Stimulated activated CD4-positive, alpha-beta T cell treated with anti-CD3 and anti-CD28 coated beads, Interleukin-12 subunit alpha, Interleukin-12 subunit beta, amount 100 ng/mL, for 24 hours (primary cell): ENCODE results near the gene SYT13.
A peak's percentile ranks its signal among the peaks of the same experiment; 100 is the strongest.
"Not testable (repeated sequence)": the region's sequence is repeated elsewhere in the genome, so short reads cannot be mapped to it uniquely, and the experiment has no call there.

Experiments
- DNase-seq, 2 experiments: peaks; one replicate each; pipeline ENCODE4 v3.0.0-alpha.2; 2020; ENCODE audit warnings: low read depth in 2 of 2

SYT13 gene

DNA sequence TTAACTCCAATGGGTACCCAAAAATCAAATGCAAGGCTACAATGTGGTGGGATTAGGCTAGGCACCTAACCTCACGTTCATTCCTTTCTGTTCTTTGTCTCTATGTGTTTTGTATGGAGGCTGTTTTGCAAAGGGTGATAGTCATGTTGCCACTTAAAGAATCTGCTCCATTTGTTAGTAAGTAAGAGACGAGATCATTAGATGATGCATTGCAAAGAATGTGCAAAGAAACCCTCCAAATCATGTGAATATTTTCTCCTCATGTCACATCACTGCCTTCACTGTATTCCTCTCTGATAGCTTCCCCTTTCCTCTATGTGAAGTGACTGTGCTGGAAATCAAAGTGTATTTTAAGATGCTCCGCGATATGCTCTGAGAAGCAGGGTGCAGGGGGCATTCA is 11.9 kb downstream of the SYT13 start:
- DNase-seq: no peak

DNA sequence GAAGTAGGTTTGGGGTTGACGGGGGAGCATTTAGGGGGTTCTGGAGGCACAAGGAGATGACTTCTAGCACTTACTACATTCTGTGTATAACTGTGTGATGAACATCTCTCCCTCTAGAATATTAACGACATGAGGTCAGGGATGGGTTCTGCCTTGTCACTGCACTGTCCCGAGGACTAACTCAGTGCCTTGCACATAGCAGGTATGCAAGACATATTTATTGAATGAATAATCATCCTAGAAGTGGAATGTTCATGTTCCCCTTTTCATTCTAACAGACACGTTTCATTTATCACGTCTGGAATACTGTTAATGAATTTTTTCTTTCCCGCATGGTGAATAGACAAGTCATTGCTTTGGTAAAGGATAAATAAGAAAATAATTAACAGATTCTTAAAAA is 12.6 kb downstream of the SYT13 start:
- no peak for DNase-seq

DNA sequence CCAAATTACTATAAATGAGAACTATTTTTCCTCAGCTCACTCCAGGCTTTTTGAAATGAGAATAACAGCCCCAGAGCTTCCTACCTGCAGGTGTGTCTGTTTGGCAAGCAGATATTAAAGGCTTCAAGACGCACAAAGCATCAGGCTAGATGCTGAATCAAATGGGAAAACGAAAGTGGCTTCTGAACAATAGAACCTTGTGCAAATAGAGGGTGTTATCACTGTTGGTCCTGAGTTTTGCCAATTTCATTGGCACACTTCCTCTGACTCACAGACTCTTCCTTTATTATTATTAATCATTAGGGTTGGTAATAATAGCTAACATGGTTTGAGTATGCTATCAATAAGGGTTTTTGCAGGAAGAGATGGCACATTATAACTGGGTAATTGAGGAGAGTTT is 13.4 kb downstream of the SYT13 start:
- no peak for DNase-seq

DNA sequence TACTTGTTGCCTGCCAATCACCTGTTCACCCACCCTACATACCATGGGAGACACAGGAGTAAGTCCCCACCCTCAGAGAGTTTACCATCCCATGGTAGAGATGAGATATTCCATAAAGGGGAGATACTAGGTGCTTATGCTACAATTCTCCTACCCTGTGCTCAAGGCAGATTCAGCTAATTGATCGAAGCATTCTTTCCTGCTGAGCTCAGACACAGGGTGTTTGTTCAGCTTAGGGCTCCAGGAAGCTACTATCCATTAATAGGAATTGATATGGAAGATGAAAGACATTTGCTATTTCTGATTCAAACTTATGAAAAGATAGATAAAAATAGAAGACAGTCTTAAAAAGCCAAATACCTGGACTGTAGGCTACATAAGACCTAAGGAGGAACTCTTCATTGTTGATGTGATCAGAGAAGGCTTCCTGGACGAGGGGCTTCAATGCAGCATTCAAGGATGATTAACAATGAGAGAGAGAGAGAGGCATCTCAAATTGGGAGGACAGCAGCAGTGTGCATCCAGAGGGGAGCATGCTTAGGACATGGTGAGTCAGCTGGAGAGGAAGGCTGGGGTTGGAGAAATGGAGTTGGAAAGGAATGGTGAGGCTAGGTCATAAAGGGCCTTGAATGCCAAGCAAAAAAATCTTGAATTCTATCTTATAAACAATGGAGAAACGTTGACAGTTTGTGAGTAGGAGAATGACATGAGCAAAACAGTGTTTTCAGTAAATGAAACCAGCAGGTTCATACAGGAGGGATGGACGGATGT is 15.0 kb downstream of the SYT13 start:
- DNase-seq: no peak

DNA sequence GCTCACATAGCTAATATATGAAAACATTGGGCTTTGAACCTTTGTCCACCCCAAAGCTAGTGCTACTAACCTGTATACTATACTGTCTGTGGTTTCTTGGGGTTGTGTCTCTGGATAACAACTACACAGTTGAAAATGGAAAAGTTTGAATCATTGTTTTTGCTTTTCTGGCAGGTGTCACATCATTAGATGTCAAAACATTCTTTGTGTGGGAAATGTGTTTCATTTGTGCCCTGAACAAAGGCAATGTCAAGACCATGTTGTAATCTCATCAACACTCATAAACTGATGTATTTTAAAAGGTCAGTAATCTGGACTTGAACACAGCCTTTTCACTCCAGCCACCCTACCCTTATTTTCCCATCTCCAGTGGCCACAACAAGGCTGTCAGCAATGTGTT is 16.5 kb downstream of the SYT13 start:
- DNase-seq: no peak

DNA sequence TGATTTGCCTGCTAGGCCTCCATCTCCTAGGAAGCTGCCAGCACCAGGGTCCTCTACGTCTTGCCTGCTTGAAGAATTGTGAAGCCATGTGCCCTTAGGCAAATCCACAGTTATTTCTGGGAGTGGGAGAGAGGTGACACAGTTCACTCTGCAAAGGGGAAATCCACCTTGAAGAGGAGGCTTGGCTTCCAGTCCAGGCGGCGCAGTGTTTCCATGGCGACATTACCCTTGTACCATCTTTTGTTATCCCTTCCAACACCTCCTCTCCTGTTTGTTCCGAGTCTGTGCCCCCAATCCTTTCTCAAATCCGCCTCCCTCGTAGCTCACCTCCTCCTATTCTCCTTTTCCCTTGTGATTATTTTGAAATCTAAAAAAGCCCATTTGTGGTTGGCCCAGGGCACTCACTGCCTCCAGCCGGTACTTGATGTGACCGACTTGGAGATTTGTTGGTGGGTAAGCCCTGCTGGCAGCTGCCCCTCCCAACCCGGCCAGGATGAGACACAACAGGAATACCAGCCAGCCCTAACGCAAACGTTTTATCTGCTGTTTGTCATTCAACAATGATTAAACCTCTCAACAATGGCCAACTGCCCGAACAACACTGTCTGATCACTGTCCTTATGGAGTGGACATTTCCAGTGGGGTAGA is 18.4 kb downstream of the SYT13 start:
- no peak for DNase-seq

DNA sequence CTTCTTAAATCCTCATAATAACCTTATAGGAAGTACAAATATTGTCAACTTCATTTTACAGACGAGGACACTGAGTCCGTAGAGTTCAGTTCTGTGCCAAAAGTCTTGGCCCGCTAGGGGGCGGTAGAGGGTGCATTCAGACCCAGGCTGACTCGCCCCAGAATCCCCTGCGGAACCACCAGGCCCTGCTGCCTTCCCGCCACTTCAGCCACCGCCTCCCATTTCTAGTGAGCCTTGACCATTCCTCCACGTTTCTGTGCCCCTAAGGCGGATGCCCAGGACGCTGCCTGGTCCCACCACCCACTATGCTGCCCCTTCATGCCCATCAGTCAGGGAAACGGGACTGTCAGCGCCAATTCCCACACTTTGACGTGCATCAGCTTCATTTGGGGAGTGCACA is 19.1 kb downstream of the SYT13 start:
- DNase-seq: peak in 1 of 2 experiments; percentile 21

DNA sequence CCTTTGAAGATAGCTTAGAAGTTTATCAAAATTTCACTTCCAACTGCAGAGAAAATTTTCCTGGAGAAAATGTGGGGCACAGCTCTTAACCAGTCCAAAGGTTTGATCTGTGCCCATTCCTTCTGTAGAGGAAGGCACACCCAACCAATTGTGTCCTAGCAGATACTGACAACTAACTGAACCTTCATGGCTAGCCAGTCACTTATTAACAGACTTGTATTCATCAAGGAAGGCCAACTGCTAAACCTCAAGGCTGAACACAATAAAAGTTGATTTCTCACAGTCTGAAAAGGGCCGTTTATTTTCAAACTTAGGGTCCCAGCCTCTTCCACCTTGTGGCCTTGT is 19.5 kb downstream of the SYT13 start:
- no peak for DNase-seq

DNA sequence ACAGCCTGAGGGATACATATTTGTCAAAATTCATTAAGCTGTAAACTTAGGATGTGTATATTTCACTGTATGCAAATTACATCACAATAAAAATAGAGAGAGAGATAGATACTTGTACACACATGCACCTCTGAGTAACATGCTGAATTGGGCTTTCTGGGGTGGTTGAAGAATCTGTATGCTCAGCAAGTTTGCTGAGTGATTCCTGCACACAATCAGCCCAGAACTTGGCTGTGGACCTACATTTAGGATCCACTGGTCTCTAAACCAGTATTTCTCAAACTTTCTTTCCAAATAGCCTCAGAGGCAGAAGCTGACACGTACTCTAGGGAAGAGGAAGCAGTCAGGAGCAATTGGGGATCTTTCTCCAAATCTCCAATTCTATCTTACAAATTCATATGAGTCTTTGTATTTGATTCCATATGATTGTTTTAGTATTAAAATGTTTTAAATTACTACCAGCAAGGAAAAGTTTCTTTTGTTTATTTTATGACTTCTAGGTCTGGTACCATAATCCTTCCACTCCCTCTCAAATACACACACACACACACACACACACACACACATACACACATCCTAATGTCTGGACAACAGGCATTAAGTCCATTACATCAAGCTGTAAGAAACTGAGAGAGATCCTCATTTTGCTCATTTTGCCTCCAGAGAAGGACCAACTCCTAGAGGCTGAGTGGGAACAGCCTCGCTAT is 20.0 kb downstream of the SYT13 start:
- no peak for DNase-seq

DNA sequence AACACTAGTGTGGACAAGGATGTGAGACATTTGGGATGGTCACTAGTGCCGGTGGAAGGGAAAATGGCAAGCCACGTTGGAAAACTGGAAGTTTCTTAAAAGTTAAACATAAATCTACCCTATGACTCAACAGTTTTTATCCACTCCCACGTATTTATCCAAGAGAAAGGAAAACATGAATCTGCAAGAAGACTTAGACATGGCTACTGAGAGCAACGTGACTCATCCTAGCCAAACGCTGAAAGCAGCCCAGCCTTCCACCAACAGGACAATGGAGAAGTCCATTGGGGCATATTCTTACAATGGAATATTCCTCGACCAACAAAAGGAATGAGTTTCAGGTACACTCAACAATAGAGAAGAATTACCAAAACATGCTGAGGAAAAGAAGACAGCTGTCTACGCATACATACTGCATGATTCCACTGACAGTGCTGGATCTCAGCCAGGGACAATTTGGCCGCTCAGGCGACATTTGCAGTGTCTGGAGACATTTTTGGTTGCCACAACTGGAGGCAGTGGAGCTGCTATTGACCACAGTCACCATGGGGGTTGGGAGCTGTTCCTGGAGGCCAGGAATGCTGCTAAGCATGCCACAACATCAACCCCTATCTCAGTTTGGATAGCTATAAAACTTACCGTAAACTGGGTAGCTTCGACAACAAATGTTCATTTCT is 21.2 kb downstream of the SYT13 start:
- no peak for DNase-seq

DNA sequence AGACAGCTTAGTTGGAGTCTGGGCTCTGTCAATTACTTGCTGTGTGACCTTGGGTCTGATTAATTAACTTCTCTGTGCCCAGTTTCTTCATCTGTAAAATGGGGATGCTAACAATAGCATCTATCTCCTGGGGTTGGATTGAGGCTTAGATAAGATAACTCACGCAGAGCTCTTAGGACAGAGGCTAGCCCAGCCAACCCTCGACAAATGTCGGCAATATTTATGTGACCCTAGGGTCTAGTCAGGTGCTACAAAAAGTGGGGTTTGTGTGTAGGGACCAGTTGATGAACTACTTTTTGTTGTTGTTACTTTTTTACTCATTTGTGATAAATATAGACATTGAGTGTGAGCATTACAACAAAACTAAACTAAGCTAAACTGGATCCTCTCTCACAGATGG is 22.4 kb downstream of the SYT13 start:
- no peak for DNase-seq

- DNase-seq: no peak
Observed at GRCh38 chr11:45262900-45263299, 23.2 kb downstream of the SYT13 start.

- DNase-seq: no peak
Observed at GRCh38 chr11:45260071-45260470, 26.1 kb downstream of the SYT13 start.

DNA sequence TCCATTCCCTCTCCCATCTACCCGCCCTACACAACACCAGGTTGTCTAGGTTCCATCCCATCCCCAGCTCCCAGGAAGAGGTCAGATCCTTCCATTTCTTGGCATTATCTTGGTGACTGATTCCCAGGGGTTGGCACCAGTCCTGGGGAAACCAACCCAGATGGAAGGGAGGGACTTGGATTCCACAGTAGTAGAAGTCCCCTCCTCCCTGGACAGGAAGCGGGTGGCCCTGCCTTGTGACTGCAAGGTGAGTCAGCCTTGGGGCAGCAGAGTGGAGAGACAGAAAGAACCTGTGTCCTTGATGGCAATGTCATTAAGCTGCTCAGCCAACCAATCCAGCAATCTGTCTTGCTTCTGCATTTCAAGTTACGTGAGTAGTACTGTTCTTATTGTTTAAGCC is 26.5 kb downstream of the SYT13 start:
- DNase-seq: no peak

- no peak for DNase-seq
Observed at GRCh38 chr11:45258982-45259530, 27.1 kb downstream of the SYT13 start.

GRCh38 chr11:45254070-45254469 is 32.1 kb downstream of the SYT13 start:
- DNase-seq: no peak

DNA sequence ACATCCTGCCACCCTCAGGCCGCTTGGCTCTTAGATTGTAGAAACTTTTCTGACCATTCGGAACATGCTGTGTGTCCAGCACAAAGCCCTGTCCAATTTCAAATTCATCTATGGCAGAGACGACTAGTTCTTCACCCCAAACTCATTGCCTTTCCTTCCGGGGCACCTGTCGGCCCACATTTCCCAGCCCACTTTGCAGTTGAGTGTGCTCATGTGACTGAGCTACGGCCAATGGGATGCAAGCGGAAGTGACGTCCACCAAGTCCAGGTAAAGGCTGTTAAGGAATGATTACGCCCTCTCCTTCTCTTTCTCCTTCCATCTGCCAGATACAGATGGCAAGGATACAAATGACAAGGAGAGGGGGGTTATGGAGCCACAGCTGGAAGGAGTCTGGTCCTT is 32.5 kb downstream of the SYT13 start:
- no peak for DNase-seq

DNA sequence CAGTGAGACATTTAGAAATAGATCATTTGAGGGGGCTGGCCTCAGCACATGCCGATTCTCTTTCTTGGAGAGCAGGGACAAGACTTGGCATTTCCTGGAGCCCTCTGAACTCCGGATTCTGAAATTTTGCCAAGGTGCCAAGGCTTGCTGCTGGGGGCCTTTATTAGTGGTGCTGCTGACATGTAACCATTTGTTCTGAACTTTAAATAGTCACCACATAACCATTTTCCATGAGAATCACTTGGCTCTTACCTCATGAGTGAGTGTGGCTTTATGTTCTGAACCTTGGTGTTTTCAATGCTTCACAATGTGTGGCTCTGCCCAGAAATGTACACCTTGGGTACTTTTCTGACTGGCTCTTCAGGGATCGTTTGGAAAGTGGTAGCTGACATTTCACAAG is 33.3 kb downstream of the SYT13 start:
- no peak for DNase-seq

- peak in 1 of 2 experiments; percentile 34 for DNase-seq
Observed at GRCh38 chr11:45252134-45252856, 33.8 kb downstream of the SYT13 start.

- DNase-seq: no peak
Observed at GRCh38 chr11:45250035-45250718, 36.0 kb downstream of the SYT13 start.

GRCh38 chr11:45249372-45249771 is 36.8 kb downstream of the SYT13 start:
- not testable (repeated sequence) for DNase-seq
